Activated CD4-positive, alpha-beta T cell treated with anti-CD3 and anti-CD28 coated beads, Interleukin-10, Interleukin-2, amounts not matched to agents 100 ng/mL and 50 ng/mL, durations not matched to agents 16 hours and 8 hours (primary cell): ENCODE measurements around the gene WDR77.

Experiments
- DNase-seq: peaks from one replicate; pipeline ENCODE4 v3.0.0-alpha.2; 2020

Gene WDR77

GRCh38 chr1:111468717-111469100 lies 19.7 kb upstream of the WDR77 start:
- no peak for DNase-seq

DNA sequence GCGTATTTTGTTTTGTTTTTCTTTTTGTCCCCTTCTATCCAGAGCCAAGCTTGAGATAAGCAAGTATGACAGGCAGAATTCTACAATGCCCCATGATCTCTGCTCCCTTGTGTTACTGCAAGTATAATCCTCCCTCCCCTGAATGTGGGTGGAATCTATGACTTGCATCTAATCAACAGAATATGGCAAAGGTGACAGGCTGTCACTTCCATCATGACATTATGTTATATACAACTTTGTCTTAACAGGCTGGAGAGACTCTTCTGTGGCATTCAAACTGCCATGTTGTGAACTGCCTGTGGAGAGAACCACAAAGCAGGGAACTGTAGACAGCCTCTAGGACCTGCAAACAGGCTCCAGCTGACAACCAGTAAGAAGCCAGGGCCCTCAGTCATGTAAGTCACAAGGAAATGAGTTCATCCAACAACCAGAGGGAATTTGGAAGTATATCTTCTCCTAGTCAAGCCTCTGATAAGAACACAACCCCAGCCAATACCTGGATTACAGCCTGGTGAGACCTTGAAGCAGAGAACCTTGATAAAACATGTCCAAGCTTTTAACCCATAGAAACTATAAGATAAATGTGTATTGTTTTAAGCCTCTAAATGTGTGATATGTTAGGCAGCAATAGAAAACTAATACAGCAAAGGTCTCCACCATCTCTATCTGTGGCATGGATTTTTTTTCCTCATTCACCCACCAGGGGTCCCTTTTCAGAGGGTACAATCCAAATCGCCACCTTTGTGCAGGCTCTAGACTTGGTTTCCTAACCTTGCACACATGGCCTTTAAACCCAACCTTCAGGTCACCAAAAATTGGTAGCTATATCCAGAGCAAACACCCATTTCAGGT lies 19.0 kb upstream of the WDR77 start:
- DNase-seq: no peak

GRCh38 chr1:111466480-111466879 lies 17.4 kb upstream of the WDR77 start:
- DNase-seq: no peak

GRCh38 chr1:111465754-111466153 lies 16.7 kb upstream of the WDR77 start:
- no peak for DNase-seq

- no peak for DNase-seq
These were observed 14.1 kb upstream of the WDR77 start for GRCh38 chr1:111463029-111463683.

DNA sequence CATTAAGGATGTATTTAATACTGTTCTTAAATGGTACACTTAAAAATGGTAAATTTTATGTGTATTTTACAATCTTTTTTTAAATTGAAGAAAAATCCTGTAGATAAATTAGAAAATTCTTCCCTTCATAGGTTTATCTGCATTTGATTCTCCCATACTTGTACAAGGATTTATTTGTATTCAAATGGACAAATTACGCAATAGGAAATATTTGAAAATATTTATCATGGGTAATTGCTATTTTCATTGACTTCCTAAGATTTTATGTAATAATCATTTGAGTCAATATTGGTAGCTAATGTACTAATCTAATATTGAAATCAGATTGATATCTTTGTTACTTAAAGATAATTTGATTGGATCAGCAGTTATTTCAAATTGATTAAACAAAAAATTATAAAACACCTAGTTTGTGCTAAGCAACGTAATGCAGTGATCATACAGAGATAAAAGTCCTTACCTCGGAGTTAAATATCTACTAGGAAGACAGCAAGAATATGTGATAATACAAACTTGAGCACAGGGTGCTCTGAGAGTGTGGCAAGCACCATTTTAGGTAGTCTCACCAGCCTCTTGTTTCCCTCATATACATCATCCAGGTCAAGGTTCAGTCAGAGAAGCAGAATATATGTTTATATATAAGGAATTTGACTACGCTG lies 13.4 kb upstream of the WDR77 start:
- no peak for DNase-seq

DNA sequence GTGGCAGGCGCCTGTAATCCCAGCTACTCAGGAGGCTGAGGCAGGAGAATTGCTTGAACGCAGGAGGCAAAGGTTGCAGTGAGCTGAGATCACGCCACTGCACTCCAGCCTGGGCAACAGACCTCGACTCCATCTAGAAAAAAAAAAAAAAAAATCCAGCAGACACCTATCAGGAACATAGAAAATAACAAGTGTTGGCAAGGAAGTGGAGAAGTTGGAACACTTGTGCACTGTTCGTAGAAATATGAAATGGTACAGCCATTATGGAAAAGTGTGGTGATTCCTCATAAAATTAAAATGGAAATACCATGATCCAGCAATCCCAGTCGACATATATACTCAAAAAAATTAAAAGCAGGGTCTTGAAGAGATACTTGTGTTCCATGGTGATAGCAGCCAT lies 12.7 kb upstream of the WDR77 start:
- no peak for DNase-seq

DNA sequence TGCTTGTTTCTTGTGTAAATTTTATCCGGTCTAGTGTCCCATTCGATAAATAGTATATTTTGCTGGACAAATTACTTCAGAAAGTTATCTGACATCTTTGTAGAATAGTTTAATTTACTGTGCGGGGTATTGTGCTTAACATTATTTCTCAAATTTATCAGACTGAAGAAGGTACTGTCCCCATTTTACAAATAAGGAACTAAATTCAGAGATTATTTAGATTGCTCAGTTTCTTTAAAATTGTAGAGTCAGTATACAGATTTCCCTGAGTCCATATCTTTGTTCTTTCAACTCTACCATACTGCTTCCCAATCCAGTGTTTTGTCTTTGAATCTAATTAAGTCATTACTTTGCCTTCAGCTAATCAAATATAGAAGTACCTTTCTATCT lies 6.6 kb upstream of the WDR77 start:
- no peak for DNase-seq

DNA sequence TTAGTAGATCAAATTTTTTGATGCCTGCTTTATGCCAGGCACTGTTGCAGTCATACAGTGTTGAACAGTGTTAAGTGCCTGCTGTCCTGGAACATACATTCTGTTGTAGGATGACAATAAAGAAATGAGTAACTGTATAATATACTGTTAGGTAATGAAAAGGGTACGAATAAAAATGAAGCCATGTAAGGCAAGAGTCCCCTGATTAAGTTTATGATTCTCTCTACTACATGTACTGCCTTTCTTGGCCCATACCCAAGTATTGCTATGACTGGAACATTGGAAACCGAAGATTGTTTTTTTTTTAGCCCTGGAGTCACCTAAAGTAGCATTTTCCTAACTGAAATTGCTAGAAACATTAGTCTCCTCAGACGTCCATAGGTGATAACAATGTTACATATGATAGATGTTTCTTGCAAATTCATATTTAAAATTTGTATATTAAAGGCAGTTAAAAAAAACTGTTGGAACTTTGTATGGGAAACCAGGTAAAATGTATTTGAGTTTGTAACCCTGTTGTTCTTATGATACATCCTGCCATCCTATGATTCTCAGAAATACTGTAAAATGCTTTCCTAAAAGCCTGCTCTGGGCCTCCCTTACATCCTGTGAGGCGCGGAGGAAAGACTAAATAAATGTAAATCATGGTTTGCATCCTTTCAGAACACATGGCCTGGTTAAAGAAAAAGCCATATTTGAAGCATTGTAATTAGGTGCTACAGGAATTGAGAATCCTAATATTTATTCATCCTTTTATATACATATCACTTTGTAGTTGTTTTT lies 6.0 kb upstream of the WDR77 start:
- DNase-seq: peak; percentile 66

- DNase-seq: no peak
These were observed 4.7 kb upstream of the WDR77 start for GRCh38 chr1:111453706-111454105.

GRCh38 chr1:111452581-111452980 lies 3.5 kb upstream of the WDR77 start:
- no peak for DNase-seq

DNA sequence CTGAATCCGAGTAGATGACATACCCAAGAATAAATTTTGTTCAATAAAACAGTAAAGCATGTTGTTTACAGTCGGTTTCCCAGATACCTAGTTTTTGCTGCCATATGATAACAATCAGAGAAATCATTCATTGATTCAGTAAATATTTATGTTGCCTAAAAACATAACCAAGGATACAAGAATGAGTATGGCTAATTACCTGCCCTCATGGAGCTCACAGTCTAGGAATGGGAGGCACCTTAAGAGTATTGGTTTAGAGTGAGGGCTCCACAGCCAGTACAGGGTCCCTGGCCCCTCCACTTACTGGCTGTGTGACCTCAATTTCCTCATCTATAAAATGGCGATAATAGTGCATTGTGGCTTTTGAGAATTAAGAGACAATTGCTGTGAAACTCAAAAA lies 1.1 kb upstream of the WDR77 start:
- DNase-seq: no peak

- no peak for DNase-seq
These were observed 604 bp upstream of the WDR77 start for GRCh38 chr1:111449703-111450017.

- peak; percentile 24 for DNase-seq
These were observed 556 bp downstream of the WDR77 start for GRCh38 chr1:111448482-111448917.

DNA sequence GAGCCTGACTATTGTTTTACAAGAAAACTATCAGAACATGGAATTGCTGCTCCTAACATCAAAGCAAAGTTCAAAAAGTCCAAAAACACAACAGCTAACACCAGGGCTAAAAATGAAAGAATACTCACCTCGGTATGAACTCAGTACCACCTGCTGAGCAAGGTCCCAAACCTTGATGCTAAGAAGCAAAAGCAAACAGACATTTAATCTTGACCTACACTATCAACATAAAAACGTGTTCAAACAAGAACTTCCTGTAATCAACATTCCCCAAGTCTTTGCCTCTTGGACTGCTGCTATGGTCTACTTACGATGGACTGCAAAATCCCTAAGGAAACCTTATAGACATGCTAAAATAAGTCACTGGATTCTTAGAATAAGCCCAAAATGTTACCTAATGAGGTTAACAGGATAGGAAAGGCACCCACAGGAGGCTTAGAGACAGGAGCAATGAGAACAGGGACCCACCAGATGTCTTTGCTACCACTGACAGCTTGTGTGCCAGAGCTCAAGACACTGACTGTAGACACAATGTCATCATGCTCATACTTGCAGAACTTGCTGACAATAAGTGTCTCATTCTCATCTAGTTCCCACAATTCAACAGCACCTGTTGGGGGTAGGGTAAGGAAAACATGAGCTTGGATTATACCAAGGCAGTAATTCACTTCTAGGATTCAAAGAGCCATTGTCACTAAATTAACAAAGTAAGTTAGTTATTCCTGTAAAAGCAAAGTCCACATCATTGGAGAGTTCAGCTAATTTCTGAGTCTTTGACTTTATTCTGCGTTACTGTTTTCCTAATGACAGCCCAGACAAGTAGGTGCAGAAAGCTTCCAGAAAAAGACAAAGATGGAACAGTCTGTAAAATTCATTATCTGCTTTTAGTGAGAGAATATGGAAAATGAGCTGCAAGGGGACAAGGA lies 1.8 kb downstream of the WDR77 start:
- no peak for DNase-seq

GRCh38 chr1:111446546-111446945 lies 2.5 kb downstream of the WDR77 start:
- DNase-seq: no peak

GRCh38 chr1:111444031-111444430 lies 5.0 kb downstream of the WDR77 start:
- DNase-seq: no peak

DNA sequence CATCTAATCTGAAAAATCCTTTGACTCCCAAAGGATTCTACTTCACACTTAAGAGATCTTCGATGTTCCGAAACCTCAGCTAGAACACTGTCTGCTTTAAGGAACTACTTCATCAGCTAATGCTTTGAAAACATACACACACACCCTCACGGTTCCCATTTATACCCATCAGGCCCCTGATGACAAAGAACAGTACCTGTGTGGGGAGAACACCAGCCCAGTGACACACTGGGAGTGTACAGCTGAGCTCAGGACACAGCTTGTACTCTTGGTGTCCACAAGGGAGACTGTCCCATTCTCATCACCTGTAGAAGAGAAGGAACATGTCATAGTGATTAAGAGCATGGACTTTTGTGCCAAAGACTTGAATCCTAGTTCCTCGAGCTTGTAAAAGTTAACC lies 6.6 kb downstream of the WDR77 start:
- DNase-seq: peak; percentile 32

DNA sequence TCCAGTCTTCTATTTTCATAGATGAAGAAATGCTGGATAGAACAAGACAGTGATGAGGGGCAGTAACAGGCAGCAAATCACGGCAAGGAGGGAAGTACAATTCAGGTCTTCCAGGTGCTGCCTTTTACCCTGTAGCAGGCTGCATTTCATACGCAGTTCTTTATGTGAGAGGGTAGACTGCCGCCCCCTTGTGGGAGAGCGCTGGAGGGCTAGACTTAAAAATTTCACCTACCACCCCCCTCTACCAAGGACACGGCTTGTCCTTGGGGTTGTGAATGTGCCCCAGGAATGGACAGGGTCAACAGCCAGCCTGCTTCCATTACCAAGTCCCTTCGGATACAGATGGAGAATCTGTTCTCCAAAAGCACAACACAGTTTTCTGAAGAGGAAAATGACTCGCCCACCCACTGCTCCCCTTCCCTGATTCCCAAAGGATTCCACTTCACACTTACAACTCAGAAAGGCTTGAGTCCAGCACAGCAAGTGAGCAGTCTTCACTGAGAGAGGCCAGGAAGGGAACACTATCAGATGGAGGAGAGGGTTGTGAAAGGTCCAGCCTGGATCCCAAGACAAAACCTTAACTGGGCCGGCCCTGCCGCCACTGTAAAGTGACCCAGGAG lies 7.4 kb downstream of the WDR77 start:
- DNase-seq: peak; percentile 55

DNA sequence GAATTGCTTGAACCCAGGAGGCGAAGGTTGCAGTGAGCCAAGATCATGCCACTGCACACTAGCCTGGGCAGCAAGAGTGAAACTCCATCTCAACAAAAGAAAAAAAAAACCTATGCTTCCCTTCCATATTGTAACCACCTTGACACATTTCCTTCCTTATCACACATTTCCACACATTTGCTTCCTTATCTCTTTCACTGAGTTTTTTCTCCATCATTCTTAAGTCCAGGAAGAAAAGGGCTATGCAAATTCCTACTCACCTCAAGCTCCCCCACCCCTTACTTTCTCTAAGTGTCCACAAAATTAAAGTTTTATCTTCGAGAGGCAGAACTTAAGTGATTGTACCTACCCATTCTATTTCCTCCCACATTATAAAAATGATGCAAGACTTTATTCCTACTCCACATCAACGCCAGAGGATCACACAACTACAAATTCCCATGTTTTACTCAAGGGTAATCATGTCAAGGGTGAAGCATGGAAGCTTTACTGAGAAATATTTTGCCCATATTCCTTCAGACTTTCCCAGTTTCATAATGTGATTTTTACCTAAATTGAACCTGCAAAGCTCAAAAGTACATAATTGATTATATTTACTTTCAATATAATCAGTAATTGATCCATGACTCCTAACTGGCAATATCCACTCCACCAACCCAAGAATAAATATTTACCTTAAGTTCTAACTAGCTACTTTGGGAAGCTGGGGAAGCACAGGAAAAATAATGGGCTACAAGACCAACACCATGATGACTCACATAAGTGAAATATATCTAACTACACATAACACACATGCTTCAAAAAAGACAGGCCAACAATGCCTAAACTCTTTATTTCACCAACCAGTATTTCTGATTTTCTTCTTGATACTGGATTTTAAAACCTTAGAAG lies 9.3 kb downstream of the WDR77 start:
- no peak for DNase-seq

DNA sequence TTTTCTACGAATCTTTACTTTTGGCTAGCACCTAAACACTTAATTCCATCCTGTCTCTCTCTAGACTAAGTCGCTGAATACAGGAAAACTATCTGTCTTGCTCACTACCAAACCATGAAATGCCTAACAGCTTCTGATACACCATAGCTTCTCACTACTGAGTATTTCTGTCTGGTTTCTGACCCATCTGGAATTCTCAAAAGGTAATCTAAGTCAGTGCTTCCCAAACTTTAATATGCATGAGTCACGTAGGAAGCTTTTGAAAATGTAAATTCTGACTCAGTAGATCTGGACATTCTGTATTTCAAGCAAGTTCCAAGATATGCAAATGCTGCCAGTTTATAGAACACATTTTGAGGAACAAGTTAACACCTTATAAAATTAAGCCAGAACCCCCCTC lies 12.3 kb downstream of the WDR77 start:
- DNase-seq: no peak
